IMR-90 (cell line): ENCODE data around the gene PSMC3.

Source experiments
- BHLHE40 ChIP-seq: fragments of 150-350 bp; IDR thresholded peaks from 2 replicates; pipeline ENCODE4 v1.6.1; 2016; ENCODE audit warnings: mild to moderate bottlenecking, low read depth, low read length
- CEBPB ChIP-seq: IDR thresholded peaks from 2 replicates; pipeline ENCODE4 v1.6.1; 2012; ENCODE audit warnings: low read depth, low read length, improper control_type of control experiment
- CHD1 ChIP-seq: IDR thresholded peaks from 2 replicates; pipeline ENCODE4 v1.6.1; 2012; ENCODE audit warnings: low read depth, low read length, improper control_type of control experiment
- FOS ChIP-seq: fragments of 150-350 bp; IDR thresholded peaks from 2 replicates; pipeline ENCODE4 v1.6.1; 2016; ENCODE audit warnings: low read depth, low read length
- MAZ ChIP-seq: IDR thresholded peaks from 2 replicates; pipeline ENCODE4 v1.6.1; 2012; ENCODE audit warnings: low read depth, mild to moderate bottlenecking, low read length, improper control_type of control experiment, moderate library complexity, borderline replicate concordance
- MXI1 ChIP-seq: IDR thresholded peaks from 2 replicates; pipeline ENCODE4 v1.6.1; 2012; ENCODE audit warnings: low read depth, mild to moderate bottlenecking, low read length, moderate library complexity, borderline replicate concordance
- NFE2L2 ChIP-seq: fragments of 150-350 bp; IDR thresholded peaks from 2 replicates; pipeline ENCODE4 v1.6.1; 2016; ENCODE audit warnings: low read depth, mild to moderate bottlenecking, low read length
- POLR2A ChIP-seq: IDR thresholded peaks from 2 replicates; pipeline ENCODE4 v1.6.1; 2012; ENCODE audit warnings: mild to moderate bottlenecking, low read depth, low read length
- RAD21 ChIP-seq: IDR thresholded peaks from 2 replicates; pipeline ENCODE4 v1.6.1; 2012; ENCODE audit warnings: low read length, improper control_type of control experiment
- RCOR1 ChIP-seq: IDR thresholded peaks from 2 replicates; pipeline ENCODE4 v1.6.1; 2012; ENCODE audit warnings: mild to moderate bottlenecking, low read length, improper control_type of control experiment; ENCODE audit not compliant: insufficient replicate concordance
- RFX5 ChIP-seq: IDR thresholded peaks from 2 replicates; pipeline ENCODE4 v1.8.0; 2012; ENCODE audit warnings: low read depth, mild to moderate bottlenecking, low read length, moderate library complexity
- SMC3 ChIP-seq: fragments of 150-350 bp; IDR thresholded peaks from 2 replicates; pipeline ENCODE4 v1.6.1; 2016; ENCODE audit warnings: low read depth, mild to moderate bottlenecking, antibody characterized with exemption, low read length, moderate library complexity
- TF ChIP-seq, protein P1 (sequence below): conservative IDR thresholded peaks from 2 replicates; pipeline ENCODE4 v1.5.1; 2012; ENCODE audit warnings: mild to moderate bottlenecking, low read depth, low read length, improper control_type of control experiment
- TF ChIP-seq, protein P2 (sequence below): fragments of 150-350 bp; IDR thresholded peaks from 2 replicates; pipeline ENCODE4 v1.6.1; 2017; ENCODE audit warnings: mild to moderate bottlenecking, antibody characterized with exemption, low read length, low read depth

DNA sequence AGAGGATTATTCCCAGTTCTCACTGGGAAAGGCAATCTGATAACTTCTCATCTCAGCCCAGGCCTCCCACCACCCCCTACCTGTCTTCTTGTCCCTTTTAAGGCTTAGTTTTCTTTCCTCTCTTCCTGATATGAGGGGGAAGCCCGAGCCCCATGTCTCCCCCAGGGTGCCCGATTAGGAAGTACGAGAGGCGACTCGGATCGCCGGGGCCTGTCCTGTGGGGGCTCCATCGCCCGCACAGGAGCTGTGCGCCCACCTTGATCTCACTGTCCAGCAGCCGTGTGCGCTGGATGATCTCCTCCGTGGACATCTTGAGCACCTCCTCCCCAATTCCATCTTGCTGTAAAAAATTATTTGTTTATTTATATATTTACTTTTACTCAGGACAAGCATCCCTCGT, 628 bp downstream of the PSMC3 start:
- TF ChIP-seq, protein P1, sequence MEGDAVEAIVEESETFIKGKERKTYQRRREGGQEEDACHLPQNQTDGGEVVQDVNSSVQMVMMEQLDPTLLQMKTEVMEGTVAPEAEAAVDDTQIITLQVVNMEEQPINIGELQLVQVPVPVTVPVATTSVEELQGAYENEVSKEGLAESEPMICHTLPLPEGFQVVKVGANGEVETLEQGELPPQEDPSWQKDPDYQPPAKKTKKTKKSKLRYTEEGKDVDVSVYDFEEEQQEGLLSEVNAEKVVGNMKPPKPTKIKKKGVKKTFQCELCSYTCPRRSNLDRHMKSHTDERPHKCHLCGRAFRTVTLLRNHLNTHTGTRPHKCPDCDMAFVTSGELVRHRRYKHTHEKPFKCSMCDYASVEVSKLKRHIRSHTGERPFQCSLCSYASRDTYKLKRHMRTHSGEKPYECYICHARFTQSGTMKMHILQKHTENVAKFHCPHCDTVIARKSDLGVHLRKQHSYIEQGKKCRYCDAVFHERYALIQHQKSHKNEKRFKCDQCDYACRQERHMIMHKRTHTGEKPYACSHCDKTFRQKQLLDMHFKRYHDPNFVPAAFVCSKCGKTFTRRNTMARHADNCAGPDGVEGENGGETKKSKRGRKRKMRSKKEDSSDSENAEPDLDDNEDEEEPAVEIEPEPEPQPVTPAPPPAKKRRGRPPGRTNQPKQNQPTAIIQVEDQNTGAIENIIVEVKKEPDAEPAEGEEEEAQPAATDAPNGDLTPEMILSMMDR = no peak
- TF ChIP-seq CEBPB = no peak
- TF ChIP-seq SMC3 = no peak
- no peak for TF ChIP-seq POLR2A
- TF ChIP-seq, protein P2, sequence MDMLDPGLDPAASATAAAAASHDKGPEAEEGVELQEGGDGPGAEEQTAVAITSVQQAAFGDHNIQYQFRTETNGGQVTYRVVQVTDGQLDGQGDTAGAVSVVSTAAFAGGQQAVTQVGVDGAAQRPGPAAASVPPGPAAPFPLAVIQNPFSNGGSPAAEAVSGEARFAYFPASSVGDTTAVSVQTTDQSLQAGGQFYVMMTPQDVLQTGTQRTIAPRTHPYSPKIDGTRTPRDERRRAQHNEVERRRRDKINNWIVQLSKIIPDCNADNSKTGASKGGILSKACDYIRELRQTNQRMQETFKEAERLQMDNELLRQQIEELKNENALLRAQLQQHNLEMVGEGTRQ = no peak
- no peak for TF ChIP-seq MAZ
- TF ChIP-seq RFX5 = no peak
- no peak for TF ChIP-seq FOS
- TF ChIP-seq BHLHE40 = no peak
- no peak for TF ChIP-seq RAD21
- no peak for TF ChIP-seq CHD1
- no peak for TF ChIP-seq NFE2L2
- TF ChIP-seq MXI1 = no peak
- TF ChIP-seq RCOR1 = no peak
